ENCODE results near the gene SLC7A8.
A peak's percentile ranks its signal among the peaks of the same experiment; 100 is the strongest.

Gene SLC7A8

DNA sequence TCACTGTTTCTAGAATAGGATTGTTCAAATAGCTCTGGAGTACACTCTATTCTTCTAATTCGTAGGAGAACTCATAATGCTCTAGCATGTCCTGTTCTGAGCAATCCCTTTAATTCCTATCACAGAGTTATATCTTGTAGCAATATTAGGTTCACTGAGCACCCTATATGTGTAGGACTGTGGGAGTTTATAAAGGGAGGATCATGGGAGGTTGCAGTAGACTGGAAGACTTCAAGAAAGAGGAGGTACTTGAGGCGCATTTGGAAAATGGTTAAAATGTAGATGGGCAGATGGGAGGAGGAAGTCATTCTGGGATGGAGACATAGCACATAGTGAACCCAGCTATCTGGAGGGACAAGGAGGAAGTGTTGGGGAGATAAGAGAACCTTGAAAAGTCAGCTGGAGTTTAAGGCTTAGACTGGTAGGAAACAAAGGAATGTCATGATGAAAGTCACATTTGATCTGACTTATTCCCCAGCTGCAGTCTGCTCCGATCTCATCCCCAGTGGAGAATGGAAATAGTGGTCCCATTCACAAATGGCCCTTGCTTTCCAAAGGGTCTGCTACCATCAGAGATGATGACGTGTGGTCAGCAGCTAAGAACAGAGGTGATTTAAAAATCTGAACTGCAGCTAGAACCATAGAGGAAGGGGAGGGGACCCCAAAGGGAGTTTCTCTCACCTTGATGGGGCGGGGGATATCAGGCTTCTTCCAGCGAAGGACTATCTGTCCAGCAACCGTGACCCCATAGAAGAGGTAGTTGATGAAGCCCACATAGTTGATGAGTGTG lies 54.3 kb downstream of the SLC7A8 start:
- no peak for DNase-seq

DNA sequence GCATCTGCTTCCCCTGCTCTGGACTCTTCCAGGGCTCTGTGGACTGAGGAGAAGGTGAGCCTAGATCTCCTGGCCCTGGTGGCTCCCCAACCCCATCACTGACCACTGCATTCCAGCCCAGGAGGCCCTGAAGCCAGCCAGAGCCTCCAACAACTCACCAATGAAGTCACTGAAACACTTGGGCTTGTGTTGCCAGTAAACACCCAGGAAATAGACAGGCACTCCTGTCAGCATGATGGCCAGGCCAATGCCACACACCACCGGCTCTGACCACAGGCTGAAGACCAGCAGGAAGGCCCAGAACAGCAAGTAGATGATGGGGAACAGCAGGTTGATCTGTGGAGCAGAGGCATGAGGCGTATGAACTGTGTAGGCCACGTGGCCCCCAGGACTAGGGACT lies 55.6 kb downstream of the SLC7A8 start:
- no peak for DNase-seq

GRCh38 chr14:23126548-23127278 lies 56.7 kb downstream of the SLC7A8 start:
- DNase-seq: no peak

DNA sequence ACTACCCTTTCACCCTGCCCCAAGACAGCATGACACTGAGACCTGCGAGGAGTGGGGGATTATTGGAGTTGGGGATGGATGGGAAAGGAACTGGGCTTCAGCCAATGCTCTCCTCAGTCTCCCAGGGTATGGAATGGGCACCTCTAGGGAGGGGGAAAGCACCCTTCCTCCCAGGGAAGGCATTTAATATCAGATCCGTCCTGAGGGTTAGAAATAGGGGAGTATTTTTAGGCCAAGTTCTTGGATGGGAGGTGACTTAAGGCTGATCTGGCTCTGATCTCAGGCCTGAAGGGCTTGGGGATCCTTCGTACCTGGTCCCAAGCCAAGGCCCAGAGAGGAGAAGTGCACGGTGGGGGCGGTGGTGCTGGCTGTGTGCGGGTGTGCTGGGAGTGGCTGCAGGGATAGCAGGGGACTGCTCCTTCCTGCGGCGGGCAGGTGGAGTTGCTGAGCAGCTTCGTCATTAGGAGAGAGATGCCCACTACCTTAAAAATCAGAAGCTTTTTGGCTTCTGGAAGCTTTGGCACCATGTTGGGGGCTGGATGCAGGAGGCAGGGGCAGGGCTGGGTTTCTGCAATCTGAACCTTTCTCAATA lies 57.4 kb downstream of the SLC7A8 start:
- DNase-seq: no peak

- DNase-seq: no peak
Measured at GRCh38 chr14:23125011-23125410, 58.4 kb downstream of the SLC7A8 start.

GRCh38 chr14:23124337-23124954 lies 59.0 kb downstream of the SLC7A8 start:
- no peak for DNase-seq

GRCh38 chr14:23123419-23123818 lies 60.0 kb downstream of the SLC7A8 start:
- no peak for DNase-seq

GRCh38 chr14:23122086-23122485 lies 61.4 kb downstream of the SLC7A8 start:
- no peak for DNase-seq

- DNase-seq: no peak
Measured at GRCh38 chr14:23121361-23121771, 62.1 kb downstream of the SLC7A8 start.

DNA sequence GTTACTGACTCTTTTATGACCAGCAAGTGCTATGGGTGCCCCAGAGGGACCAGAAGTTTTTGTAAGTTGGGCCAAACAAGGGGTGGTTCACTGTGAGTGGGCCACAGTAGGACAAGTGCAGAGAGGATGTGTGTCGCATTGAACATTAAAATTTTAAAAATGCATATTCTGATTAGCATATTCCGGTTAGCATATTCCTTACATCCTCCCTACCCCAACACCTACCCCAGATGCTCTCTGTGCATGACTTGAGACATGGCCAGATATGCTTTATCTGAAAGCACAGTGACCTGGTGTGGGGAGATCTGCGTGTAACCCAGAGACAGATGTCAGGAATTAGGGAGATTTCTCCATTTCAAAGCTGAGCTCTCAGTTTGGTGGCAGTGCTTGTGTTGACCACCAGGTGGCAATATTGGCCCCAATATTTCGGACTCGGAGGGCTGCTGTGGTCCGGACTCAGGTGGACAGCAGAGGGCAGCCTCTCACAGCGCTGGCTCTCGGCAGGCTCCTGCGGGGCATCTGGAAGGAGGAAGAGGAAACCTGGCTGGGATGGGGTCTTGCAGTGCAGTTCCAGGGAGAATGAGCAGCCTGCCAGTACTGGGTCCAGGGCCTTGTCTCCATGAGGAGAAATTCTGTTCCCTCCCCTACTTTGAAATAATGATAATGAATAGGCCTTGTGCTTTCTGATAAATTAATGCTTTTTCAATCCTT lies 62.8 kb downstream of the SLC7A8 start:
- peak; percentile 64 for DNase-seq

GRCh38 chr14:23119363-23120327 lies 63.8 kb downstream of the SLC7A8 start:
- DNase-seq: no peak

- DNase-seq: no peak
Measured at GRCh38 chr14:23118506-23119362, 64.7 kb downstream of the SLC7A8 start, which contains the start of gene CEBPE. Gene CEBPE, minus strand, starts transcription at chr14:23119255. Its CDS starts 164 bp downstream, at chr14:23119091.

DNA sequence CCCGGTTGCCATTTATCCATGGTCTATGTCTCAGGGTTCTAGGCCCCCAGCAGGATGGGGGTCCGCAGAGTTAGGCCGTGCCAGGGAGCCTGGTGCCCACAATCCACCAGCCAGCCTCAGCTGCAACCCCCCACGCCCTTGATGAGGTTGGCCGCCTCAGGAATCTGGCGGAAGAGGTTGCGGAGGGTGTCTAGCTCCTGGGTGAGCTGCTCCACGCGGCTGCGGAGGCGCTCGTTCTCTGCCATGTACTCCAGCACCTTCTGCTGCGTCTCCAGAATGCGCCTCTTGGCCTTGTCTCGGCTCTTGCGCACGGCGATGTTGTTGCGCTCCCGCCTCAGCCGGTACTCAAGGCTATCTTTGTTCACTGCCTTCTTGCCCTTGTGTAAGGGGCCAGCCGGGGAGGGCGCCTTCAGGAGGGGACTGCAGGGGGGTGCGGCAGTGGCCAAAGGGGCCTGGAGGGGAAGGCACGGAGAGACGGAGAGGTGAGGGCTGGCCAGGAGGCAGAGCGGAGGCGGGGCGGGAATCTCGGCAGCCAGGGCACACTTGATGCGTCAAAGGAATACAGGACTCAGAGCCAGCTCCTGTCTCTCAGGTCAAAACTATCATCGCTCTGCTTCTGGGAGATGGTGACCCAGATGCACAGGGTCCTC lies 66.0 kb downstream of the SLC7A8 start:
- no peak for DNase-seq

DNA sequence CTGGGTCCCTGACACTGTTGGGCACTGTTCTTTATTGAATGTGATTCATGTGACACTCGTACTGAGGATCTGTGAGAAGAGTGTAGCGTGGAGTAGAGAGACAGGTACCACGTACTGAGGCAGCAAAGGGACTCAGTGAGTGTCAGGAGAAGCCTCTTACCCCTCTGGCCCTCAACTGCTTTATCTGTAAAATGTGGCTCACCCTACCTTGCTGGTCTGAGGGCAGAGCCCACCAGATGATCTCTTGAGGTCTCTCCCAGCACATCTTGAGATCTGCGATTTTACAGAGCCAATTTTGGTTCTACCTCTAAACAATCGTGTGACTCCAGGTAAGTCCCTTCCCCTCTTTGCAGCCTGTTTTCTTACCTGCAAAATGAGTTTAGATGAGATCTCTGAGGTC lies 67.5 kb downstream of the SLC7A8 start:
- DNase-seq: no peak

GRCh38 chr14:23115039-23115731 lies 68.3 kb downstream of the SLC7A8 start:
- peak; percentile 4 for DNase-seq

GRCh38 chr14:23114669-23115038 lies 68.8 kb downstream of the SLC7A8 start:
- no peak for DNase-seq

DNA sequence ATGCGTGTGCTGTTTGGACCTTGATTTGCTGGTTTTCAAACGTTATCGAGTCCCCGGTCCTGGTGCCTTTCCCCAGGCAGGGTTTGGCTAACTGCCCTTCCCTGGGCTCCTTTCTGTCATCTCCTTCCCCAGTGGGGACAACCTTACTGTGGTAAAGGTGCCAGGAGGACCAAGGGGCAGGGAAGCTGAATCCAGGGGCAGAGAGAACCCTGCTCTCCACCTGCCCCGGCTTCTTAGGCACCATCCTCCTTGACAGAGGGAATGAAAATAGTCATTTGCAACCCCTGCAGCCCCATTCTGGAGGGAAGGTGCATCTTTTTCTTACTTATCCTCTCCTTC lies 69.4 kb downstream of the SLC7A8 start:
- no peak for DNase-seq

DNA sequence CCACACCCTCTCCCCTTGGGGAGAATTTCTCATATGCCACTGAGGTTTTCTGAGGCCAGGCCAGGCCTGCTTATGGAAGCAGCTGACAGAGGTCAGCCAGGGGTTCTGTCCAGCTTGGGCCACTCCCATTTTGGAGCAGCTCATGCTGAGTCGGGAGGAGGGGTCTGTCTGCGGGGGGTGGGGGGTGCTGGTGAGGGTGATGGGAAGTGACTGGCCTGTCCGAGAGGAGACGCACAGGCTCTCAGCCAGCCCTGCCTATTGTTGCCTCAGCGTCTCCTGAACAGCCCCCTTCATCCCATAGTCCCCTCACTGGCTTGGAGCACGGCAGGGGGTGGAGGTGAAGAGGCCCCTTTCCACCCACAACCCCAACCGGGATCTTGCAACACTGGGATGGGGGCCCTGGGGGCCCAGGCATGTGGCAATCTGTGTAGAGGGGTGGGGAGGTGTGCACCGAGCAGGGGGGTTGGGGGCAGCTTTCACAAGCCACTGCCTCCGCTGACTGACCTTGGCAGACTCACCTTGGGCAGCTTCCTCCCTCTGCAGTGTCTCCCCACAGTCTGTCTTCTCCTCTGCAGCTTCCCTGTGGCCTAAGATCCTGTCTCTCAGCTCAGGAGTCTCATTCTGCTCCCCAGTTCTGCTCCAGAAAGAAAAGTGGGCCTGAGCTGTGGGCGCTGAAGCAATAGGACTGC lies 69.9 kb downstream of the SLC7A8 start:
- no peak for DNase-seq
